ENCODE data around the gene BCAR3. TPM values are rescaled to one million over a fixed set of nuclear protein-coding genes. Genes with fewer than 3 reads are reported as not detected.
"Not testable (repeated sequence)": the region's sequence is repeated elsewhere in the genome, so short reads cannot be mapped to it uniquely, and the experiment has no call there.

BCAR3 gene
- total RNA-seq, 4 donors from 2014 or later, result 17.1 to 25.0 (median 22.9) TPM

DNA sequence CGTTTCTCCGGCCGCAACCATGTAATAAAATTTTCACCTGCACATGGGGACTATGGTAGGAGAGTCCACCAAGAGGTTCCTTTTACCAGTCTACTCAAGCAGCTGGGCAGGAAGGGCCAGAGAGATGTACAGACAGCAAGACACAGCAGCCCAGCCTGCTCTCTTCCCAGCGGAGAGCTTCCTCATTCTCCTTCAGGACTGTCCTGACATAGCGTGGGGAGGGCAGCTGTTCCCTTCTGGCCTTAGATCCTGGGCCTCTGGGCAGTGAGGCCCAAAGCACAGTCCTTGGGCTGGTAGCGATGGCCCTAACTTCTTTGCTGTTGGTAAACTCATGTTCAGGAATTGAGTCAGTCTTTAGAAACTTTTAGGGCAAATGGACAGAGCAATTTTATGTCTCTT is 89.1 kb downstream of the BCAR3 start:
- no peak for TF ChIP-seq POLR2A (IDR thresholded peaks at IDR 0.05)
- TF ChIP-seq CTCF (IDR thresholded peaks at IDR 0.05 in 4 of 5, conservative IDR thresholded peaks at IDR 0.05 in 1 of 5), result no peak
- Histone ChIP-seq H3K27me3 (no peaks in the 10 kb centered on the region), H3K27ac (peak overlapping the region; percentile 84 to 90 (median 87)), H3K4me1 (peaks cover 64 to 72% of the 10 kb centered on the region in 2 donors), H3K4me3 (peak overlapping the region in 1 of 4 donors; percentile 2), H3K9me3 (no peaks in the 10 kb centered on the region), H3K36me3 (peaks cover 0 to 17% of the 10 kb centered on the region in 2 donors)
- intact Hi-C loops (cut with DNase I; ENCODE audit: low total_unique reads) (no loop called here), in situ Hi-C loops (cut with MboI; ENCODE audit: low sequenced_read_pairs in 4 of 4) (no loop called here)
- ATAC-seq, result peak; percentile 18 to 40
- DNase-seq, result no peak

GRCh38 chr1:93591676-93592550 is 89.7 kb downstream of the BCAR3 start:
- ATAC-seq (no peak), DNase-seq (no peak)
- H3K27me3 ChIP-seq, result no peaks in the 10 kb centered on the region
- H3K4me1 ChIP-seq, result peaks cover 64 to 69% of the 10 kb centered on the region in 2 donors
- H3K9me3 ChIP-seq, result no peaks in the 10 kb centered on the region
- peak overlapping the region; percentile 84 to 90 (median 87) for H3K27ac ChIP-seq
- intact Hi-C loops (cut with DNase I; ENCODE audit: low total_unique reads), result no loop called here
- TF ChIP-seq CTCF (IDR thresholded peaks at IDR 0.05 in 4 of 5, conservative IDR thresholded peaks at IDR 0.05 in 1 of 5), result no peak
- no peak for TF ChIP-seq POLR2A (IDR thresholded peaks at IDR 0.05)
- H3K4me3 ChIP-seq, result no peak overlapping the region
- H3K36me3 ChIP-seq, result peaks cover 0 to 17% of the 10 kb centered on the region in 2 donors
- in situ Hi-C loops (cut with MboI; ENCODE audit: low sequenced_read_pairs in 4 of 4), result no loop called here

DNA sequence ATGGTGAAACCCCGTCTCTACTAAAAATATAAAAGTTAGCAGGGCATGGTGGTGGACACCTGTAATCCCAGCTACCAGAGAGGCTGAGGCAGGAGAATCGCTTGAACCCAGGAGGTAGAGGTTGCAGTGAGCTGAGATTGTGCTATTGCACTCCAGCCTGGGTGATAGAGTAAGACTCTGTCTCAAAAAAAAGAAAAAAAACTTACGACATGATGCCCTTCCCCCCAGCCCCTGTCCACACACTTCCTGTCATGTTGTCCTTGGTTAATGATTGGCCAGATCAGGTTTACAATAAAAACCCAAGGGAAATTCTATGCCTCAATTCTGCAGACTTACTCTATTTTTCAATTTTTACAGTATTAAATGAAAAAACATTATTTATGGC is 90.4 kb downstream of the BCAR3 start:
- H3K27me3 ChIP-seq; H3K9me3 ChIP-seq; intact Hi-C loops (cut with DNase I; ENCODE audit: low total_unique reads); ATAC-seq; H3K4me3 ChIP-seq; DNase-seq; in situ Hi-C loops (cut with MboI; ENCODE audit: low sequenced_read_pairs in 4 of 4): not testable (repeated sequence)
- Histone ChIP-seq H3K36me3 (peaks cover 0 to 17% of the 10 kb centered on the region in 2 donors), H3K27ac (peak overlapping the region; percentile 84 to 90 (median 87)), H3K4me1 (peaks cover 61 to 63% of the 10 kb centered on the region in 2 donors)

- TF ChIP-seq CTCF (IDR thresholded peaks at IDR 0.05 in 4 of 5, conservative IDR thresholded peaks at IDR 0.05 in 1 of 5) (no peak), POLR2A (IDR thresholded peaks at IDR 0.05) (no peak)
- Histone ChIP-seq H3K4me1 (peaks cover 55 to 65% of the 10 kb centered on the region in 2 donors), H3K27ac (peak overlapping the region; percentile 67 to 94 (median 82)), H3K36me3 (peaks cover 0 to 18% of the 10 kb centered on the region in 2 donors), H3K4me3 (no peak overlapping the region), H3K9me3 (no peaks in the 10 kb centered on the region), H3K27me3 (no peaks in the 10 kb centered on the region)
- DNase-seq (no peak), ATAC-seq (no peak)
- in situ Hi-C loops (cut with MboI; ENCODE audit: low sequenced_read_pairs in 4 of 4), result no loop called here
- intact Hi-C loops (cut with DNase I; ENCODE audit: low total_unique reads), result no loop called here
Observed at GRCh38 chr1:93588955-93589354, 92.7 kb downstream of the BCAR3 start.

DNA sequence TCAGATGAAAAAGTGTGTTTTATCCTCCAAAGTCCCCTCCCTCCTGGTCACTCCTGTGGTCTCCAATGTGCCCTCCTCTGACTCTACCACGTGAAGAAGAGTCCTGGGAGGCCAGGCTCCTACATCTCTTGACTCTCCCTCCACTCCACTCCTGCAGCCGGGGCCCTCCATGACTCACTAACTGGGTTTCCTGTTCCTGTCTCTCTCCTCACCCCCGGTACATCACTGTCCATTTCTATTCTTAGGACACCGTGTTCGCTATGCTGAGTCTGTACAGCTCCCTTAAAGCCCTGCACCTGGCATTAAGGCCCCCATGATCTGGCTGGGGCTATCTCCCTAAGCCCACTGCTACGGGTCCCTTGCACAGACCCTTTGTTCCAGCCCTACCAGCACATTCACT is 93.4 kb downstream of the BCAR3 start:
- Histone ChIP-seq H3K27ac (peak overlapping the region; percentile 67 to 94 (median 82)), H3K4me3 (no peak overlapping the region), H3K9me3 (no peaks in the 10 kb centered on the region), H3K27me3 (no peaks in the 10 kb centered on the region), H3K36me3 (peaks cover 0 to 26% of the 10 kb centered on the region in 2 donors), H3K4me1 (peaks cover 54 to 71% of the 10 kb centered on the region in 2 donors)
- TF ChIP-seq POLR2A (IDR thresholded peaks at IDR 0.05) (no peak), CTCF (IDR thresholded peaks at IDR 0.05 in 4 of 5, conservative IDR thresholded peaks at IDR 0.05 in 1 of 5) (no peak)
- peak in 1 of 2 donors; percentile 66 for DNase-seq
- intact Hi-C loops (cut with DNase I; ENCODE audit: low total_unique reads) (no loop called here), in situ Hi-C loops (cut with MboI; ENCODE audit: low sequenced_read_pairs in 4 of 4) (no loop called here)
- peak; percentile 44 to 63 for ATAC-seq

Data from gastrocnemius medialis (tissue), 4 donors.